GM19043 (cell line): ENCODE measurements around the gene SAMM50.

Source experiments
- ATAC-seq: cut with Tn5 transposase; IDR thresholded peaks from one replicate; pipeline ENCODE4 v1.9.1; 2021; ENCODE audit warnings: low read depth; ENCODE audit not compliant: unreplicated experiment

Gene SAMM50

GRCh38 chr22:43945632-43946383, 9.4 kb upstream of the SAMM50 start:
- no peak for ATAC-seq

- no peak for ATAC-seq
Observed at GRCh38 chr22:43946384-43946667, 8.9 kb upstream of the SAMM50 start.

- ATAC-seq, result no peak
Observed at GRCh38 chr22:43948836-43949406, 6.3 kb upstream of the SAMM50 start.

DNA sequence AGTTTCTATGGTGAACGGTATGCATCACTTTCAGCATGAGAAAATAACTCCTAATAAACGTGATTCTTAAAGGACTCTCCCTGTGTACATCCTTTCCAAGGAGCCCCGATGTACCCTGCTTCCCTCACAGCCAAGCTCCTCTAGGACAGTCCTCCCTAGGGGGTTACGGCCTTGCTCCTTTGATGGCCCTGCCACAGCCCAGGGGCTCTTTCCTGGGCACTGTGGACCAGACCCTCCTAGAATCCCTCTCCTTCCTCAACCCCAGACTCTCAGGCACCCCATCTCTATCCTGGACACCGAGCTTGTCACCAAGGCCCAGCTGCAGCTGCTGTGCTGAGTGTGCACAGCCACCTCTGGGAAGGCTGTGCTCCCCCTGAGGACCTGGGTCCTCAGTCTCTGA, 3.9 kb upstream of the SAMM50 start:
- ATAC-seq, result no peak

DNA sequence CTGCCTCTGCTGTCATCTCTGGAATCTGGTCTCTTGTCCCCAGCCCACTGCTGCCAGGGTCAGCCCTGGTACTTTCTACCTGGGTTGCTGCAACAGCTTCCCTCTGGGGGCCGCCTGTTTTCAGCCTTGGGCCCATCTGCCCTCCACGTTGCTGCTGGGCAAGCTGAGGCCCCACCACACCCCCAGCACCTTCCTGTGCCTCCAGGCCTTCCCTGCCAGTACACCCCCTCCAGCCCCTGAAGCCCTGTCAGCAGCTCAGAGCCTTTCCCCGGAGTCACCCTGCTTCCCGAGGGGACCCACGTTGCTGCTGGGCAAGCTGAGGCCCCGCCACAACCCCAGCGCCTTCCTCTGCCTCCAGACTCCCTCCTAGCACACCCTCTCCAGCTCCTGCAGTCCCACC, 3.3 kb upstream of the SAMM50 start:
- no peak for ATAC-seq

DNA sequence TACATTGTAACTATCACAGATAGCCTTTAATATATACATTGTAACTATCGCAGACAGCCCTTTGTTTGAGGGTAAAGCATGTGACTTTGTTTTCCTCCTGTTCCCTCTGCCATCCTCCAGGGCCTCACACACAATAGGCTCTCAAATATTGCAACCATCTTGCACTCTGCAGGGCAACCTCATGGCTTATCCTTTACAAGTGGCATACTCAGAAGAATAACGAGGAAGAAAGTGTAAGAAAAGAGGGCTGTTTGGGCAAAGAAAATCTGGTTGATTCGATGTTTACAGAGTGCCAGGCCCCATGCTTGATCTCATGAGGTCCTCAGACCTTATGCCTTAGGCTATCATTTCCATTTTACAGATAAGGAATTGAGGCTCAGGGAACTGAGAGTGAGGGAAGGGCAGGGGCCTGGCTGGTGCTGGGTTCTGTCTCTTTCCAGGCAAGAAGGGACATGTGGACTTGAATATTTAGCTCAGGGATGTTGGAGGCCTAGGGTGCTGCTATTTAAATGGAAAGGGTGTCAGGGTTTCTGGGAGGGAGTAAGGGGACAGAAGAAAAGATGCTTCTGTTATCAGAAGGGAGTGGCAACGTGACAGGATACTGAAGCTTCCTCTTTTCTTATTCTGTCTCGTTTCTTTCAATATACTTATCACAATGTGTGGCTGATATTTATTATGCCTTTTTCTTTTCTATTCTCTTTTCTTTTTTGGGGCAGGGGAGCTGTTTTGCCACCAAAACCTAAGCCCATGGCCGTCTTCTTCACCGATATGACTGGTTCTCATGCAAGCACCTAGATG, 1.1 kb upstream of the SAMM50 start:
- ATAC-seq, result no peak

- ATAC-seq, result no peak
Observed at GRCh38 chr22:43955883-43956782, 891 bp downstream of the SAMM50 start.

DNA sequence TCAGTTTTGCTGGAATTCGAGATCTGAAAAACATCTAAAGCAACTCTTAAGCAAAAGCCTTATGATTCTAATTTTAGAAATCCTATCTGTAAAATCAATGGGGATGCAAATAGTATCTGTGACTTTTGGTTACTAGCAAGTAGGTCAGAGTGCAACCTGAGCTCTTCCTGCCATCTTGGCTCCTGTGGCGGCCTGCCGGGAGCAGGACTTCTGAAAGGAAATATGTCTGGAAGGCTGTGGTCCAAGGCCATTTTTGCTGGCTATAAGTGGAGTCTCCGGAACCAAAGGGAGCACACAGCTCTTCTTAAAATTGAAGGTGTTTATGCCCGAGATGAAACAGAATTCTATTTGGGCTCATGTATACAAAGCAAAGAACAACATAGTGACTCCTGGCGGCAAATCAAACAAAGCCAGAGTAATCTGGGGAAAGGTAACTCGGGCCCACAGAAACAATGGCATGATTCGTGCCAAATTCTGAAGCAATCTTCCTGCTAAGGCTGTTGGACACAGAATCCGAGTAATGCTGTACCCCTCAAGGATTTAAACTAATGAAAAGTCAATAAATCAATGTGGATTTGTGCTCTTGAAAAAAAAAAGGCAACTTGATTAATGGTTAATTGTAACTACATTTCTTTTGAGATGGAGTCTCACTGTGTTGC, 1.7 kb downstream of the SAMM50 start:
- no peak for ATAC-seq

DNA sequence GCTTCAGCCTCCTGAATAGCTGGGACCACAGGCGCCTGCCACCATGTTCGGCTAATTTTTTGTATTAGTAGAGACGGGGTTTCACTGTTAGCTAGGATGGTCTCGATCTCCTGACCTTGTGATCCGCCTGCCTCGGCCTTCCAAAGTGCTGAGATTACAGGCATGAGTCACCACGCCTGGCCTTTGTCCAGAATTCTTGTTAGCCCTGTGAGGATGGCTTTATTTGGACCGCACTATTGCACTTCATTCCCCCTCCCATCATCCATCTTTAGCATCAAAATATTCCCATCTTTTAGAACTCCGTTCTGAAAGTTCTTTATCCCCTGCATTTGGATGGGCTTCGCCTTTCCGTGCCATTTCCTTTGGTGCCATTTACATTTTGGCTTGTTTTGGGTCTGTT, 2.6 kb downstream of the SAMM50 start:
- ATAC-seq, result no peak

- no peak for ATAC-seq
Observed at GRCh38 chr22:43964314-43964857, 9.1 kb downstream of the SAMM50 start.

DNA sequence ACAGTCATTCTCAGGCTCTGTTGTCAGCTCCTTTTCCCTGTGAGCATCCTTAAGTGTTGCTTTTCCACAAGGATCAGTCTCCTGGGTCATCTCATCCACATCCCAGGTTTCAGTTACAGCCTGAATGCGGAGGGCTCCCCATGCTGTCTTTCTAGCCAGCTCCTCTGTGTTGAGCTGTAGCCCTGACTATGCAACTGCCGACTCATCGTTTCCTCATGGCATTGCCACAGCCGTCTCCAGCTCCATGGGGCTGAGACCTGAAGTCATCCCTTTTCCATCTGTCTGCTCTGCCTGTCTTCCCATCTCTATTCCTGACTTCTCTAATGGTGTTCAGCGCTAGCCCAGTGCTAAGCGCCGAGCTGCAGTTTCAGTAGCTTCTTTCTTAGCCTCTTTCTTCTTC, 11.8 kb downstream of the SAMM50 start:
- no peak for ATAC-seq

DNA sequence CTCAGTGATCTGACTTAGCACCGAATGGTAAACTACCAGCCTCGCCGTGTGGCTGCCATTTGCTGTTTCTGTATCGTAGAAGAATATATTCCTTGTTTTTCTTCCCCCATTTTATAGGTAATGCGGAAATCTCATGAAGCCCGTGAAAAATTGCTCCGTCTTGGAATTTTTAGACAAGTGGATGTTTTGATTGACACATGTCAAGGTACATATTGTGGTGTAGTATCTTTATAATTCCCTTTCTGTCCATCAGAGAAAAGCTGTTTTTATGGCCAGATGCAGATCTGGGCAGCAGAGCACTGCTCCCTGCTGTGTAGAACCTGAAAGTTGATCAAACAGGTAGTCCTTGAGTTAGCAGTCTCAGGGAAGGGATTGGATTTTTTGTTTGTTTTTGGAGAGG, 13.4 kb downstream of the SAMM50 start:
- no peak for ATAC-seq

DNA sequence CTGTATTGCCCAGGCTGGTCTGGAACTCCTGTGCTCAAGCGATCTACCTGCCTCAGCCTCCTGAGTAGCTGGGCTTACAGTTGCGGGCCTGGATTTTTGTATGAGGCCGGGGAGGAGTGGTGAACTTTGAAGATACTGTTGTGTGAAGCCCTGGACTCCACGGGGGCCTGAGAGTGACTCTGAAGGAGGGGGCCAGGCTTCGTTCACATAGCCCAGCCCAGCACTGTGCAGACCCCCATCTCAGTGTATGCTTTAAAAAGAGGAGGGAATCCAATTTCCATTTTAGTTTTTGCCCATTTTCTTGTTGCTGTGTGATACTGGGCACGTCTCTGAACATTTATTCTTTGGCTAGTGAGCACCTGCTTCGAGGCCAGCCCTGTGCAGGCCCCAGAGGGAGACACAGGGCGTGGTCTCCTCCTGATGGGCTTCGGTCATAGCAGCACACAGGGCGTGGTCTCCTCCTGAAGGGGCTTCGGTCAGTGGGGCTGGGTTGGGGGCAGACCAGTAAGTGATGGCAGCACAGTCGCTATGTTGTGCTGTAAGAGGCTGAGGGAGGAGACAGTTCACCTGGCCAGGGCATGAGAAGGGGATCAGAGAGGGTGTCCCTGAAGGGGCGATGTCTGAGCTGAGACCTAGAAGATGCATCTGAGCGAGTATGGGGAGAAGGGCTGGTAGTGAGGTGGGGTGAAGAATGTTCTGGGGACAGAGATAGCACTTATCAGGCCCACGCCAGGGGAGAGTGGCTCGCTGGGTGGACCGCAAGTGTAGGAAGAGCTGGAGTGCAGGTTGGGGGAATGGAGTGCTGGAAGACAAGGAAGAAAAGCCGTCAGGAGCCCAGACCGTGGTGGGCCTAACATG, 14.0 kb downstream of the SAMM50 start:
- ATAC-seq, result no peak

DNA sequence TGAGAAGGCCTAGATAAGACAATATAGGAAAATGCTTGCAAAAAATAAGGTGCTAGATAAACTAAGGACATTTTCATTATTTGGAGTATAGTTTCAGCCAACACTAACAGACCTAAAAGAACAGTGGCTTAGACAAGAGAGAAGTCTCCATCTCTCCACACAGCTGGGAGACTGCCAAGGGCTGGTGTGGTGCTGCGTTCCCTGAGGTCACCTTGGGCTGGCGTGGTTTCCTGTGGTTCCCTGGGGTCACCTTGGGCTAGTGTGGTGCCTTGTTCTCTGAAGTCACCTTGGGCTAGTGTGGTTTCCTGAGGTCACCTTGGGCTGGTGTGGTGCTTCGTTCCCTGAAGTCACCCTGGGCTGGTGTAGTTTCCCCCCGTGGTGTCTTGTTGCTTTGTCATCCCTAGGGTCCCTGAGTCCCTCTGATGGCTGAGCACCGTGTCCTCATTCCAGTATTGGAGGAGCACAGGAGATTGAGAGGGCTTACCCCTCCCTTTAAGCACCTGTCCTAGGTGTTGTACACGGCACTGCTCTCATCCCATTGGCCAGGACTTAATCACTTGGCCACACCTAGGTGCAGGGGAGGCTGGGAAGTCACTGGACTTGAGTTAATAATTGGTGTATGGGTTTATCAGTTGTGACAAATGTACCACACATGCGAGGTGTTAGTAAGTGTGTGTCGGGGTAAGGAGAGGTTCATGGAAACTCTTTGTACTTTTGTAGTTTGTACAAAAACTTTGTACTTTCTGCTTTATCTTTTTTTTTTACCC, 14.9 kb downstream of the SAMM50 start:
- ATAC-seq, result no peak

DNA sequence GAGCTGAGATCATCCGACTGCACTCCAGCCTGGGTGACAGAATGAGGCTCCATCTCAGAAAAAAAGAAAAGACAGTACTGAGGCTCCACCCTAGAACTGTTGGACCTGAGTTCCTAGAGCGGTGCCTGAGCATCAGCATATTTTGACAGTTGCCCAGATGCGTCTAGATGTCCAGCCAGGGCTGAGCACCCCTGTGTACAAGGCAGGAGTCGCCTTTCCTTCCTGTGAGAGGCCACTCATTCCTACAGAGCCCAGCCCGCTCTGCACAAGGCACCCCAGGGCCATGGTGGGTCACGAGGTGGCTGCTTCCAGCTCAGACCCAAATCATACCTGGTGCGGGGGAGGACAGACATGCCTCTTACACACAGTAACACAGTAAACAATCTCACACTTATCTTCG, 15.9 kb downstream of the SAMM50 start:
- ATAC-seq, result no peak

GRCh38 chr22:43972931-43973462, 17.8 kb downstream of the SAMM50 start:
- ATAC-seq, result no peak

- no peak for ATAC-seq
Observed at GRCh38 chr22:43974028-43974545, 18.8 kb downstream of the SAMM50 start.

- no peak for ATAC-seq
Observed at GRCh38 chr22:43975041-43975440, 19.8 kb downstream of the SAMM50 start.
